HG03442 (cell line): ENCODE measurements around the gene ANKRD13D.

Experiments used
- ATAC-seq: cut with Tn5 transposase; IDR thresholded peaks from one replicate; pipeline ENCODE4 v1.9.1; 2021; ENCODE audit warnings: mild to moderate bottlenecking, moderate library complexity; ENCODE audit not compliant: unreplicated experiment

The ANKRD13D gene

DNA sequence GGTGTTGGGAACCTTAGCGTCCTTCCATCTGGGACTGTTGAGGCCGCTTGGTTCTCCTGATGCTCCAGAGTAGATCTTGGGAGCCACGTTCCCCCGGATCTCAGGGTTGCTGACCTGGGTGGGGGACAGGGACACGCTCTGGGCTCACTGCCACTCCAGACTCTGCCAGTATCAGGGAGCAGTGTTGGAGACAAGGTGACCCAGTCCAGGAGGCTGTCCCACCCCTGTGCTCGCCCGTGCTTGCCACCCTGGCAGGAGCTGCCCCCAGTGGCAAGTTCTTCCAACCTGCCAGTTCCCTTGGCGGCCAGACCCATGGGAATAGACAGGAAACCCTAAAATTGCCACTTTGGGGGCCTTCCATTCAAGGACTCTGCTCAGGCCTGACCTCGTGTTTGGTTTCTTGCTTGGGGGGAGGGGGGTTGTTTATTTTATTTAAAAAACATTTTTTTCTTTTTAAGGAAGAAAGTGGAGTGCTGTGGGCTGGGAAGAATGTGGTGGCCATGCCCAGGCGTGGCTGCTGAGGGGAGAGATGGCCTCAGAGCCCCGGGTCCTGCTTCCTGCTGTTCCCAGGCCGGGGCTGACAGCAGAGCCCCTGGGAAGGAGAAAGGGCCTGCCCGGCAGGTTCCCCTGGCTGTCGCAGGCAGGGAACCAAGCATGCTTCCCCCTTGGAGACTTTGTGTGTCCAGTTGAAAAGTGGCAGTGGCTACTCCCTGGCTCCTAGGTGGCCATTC is 15.7 kb upstream of the ANKRD13D start:
- ATAC-seq: no peak

DNA sequence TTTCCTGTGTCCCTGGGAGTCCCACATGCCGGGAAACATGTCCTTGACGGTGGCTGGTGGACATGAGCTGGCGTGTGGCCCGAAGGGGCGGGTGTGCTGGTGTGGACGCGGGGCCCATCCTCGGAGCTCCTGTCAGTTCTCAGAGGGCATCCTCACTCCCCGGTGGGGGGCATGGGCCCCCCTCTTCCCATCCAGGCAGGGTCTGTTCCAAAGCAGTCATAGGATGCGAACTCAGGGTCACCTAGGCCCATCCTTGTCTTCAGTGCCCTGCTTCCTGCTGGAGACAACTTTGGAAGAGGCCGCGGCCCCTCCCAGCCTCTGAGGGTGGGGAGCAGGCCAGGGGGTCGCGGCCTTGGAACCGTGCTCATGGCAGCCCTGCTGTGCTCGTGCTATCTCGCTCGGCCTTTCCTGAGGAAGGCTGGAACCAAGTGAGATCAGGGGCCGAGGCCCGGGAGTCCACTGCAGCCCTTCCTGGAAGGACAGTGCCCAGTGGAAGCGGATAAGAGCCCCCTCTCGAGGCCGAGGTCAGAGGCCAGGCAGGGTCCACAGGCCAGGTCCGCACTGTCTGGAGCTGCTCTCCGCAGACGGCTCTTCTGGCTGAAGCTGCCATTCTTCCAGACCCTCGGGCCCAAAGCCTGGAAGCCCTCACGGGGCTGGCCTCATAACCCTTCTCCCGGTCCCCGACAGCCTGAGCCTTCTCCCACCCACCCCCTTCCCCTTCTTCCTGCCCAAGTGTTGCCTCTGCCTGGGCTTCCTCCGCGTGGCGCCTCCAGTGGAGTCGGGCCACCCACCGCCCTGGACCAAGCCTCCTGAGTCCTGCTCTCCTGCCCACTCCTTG is 14.1 kb upstream of the ANKRD13D start:
- ATAC-seq: no peak

DNA sequence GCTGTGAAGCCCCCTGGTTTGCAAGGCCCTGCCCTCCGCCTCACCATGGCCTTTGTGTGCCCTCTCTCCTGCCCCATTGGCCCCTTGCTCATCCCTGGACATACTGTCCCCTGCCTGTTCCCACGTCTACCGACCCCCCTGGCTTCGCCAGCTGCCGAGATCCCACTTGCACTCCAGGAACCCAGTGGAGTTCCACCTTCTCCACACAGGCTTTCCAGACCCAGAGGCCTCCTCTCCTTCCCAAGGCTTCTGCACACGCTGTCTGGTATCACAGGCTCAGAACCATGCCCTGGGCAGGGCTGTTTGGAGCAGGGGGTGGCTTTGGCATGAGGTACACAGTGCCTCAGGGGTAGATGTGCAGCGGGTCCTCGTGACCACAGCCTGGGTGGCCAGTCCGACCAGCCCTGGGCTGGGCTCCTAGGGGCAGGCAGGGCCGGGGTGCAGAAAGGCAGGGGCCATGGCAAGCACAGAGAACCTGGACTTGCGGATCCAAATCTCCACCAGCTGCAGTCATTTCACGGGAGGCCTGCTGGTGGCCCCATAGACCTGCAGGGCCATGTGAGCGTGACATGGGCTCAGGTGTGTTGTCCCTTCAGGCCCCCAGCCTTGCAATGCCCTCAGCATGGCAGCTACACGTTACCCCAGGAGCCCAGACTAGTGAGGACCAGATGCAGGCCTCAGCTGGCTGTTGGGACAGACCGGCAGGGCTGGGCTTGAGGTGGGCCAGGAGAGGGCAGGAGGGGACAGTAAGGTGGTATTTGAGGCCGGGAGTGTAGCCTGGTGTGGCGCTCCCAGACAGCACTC is 13.3 kb upstream of the ANKRD13D start:
- no peak for ATAC-seq

DNA sequence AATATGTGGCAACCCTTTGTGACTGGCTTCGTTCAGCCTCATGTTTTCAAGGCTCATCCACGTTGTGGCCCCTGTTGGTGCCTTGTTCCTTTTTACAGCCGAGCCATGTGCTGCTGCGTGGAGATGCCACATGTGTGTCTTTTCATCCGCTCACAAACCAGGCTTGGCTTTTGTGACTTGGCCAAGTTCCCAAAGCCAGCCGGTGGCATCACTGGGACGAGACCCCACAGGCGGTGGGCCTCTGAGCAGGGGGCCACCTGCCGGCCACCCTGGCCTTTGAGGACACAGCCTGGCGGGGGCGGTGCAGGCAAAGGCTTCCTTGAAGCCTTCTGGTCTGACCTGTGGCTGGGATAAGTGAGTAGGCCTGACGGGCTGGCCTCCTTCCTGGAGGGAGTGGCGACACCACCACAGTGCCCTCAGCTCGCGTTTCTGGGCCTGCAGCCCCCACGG is 12.3 kb upstream of the ANKRD13D start:
- peak; percentile 16 for ATAC-seq

DNA sequence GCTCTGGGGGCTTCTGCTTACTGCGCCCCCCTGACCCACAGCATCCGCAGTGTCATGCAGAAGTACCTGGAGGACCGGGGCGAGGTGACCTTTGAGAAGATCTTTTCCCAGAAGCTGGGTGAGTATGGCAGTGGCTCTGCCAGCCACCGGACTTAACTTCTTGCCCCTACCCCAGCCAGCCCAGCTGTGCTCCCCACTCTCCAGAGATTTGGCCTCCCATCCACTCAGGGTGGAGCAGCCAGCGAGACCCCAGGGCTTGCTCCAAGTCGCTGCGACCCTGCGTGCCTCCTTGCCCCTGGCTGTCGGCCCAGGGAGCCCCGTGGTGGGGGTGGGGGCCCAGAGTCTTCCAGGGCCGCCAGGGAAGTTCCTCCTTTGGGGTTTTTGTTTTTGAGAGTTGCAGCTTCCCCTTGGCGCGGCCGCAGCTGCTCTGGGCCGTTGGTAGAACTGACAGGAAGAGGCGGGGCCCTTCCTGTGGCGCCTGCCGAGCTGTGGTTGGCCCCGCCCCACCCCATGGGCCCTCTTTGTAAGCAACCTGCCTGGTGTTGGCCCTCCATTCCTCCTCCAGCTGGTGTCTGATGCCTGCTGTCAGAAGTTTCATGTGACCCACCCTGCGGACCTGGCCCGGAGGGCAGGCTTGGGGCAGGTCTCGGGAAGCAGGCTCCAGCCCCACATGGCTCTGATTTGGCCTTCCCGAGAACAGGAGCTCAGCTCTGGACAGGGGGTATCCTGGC is 11.7 kb upstream of the ANKRD13D start:
- peak; percentile 55 for ATAC-seq

DNA sequence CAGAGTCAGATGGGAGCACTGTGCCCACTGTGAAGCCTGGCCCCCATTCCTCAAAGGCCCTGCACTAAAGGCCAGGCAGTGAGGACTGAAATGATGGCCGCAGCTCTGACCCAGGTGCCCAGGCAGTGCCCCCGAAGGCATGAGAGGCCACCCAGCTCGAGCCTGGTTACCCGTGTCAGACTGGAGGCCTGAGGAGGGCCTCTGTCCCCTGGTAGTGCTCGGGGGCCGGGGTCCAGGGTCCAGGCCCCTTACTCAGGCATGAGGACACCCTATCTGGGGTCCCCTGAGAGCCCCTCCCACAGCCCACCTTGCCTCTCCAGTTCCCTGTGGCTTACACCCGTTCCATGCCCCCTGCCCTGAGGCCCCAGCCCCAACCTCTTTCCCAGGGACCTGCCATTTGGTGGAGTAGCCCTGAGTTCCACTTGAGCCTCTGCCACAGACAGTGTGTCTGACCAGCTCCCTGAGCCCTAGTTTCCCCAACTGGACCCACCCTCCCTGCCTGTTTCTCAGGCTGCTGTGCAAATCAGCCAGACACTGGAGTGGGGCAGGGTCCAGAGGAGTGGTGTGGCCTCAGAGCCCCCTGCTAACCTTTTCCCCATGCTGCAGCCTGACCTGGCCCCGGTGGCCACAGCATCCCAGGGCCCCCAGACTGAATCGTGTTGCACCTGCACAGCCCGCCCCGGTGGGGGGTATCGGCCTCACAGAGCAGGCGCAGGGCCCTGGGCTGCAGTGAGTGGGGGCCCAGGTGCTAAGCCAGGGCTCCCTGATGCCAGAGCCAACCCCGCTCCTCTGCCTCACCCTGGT is 10.8 kb upstream of the ANKRD13D start:
- ATAC-seq: no peak

DNA sequence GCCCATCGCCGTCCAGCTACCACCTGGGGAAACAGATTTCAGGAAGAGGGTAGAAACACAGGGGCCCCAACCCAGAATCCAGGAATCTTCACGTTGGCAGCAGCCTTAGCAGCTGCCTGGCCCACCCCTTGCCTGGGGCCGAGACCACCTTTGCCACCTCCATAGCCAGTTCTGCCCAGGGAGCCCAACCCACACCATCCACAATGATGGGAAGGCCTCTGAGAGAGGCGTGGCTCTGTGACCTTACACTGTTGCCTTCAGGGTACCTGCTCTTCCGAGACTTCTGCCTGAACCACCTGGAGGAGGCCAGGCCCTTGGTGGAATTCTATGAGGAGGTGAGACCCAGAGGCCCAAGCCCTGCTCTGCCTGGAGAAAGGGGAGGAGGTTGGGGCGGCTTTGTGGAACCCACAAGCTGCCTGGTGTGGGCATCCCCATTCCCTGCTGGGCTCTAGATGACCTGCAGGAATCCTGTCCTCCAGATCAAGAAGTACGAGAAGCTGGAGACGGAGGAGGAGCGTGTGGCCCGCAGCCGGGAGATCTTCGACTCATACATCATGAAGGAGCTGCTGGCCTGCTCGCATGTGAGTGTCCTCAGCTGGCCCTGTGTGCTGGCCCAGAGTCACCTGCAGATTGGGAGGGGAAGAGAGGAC is 10.0 kb upstream of the ANKRD13D start:
- ATAC-seq: no peak

DNA sequence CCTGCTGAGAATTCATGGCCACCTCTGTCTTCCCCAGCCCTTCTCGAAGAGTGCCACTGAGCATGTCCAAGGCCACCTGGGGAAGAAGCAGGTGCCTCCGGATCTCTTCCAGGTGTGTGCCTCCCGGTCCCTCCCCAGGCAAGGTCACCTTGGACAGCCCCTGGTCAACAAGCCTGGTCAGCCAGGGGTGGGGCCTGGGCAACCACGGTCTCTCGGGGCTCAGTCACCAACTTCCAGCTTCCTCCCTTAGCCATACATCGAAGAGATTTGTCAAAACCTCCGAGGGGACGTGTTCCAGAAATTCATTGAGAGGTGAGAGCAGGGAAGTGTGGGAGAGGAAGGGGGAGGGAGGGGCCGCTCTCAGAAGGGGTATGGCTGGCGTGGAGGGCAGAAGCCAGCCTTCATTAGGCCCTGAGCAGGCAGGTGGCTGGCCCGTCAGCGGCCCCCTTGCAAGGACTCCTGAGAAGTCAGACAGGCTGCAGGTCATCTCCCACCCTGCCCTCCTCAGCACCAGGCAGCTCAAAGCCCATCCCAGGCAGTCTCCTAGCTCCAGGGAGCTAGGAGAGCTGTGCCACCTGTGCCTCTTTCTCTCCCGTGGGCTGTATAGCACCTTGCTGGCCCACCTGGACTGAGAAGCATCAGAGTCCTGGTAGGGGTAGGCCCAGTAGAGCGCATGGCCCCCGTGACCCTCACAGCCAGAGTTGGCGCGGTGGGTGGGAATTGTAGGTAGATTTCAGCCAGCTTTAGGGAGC is 9.3 kb upstream of the ANKRD13D start:
- no peak for ATAC-seq

DNA sequence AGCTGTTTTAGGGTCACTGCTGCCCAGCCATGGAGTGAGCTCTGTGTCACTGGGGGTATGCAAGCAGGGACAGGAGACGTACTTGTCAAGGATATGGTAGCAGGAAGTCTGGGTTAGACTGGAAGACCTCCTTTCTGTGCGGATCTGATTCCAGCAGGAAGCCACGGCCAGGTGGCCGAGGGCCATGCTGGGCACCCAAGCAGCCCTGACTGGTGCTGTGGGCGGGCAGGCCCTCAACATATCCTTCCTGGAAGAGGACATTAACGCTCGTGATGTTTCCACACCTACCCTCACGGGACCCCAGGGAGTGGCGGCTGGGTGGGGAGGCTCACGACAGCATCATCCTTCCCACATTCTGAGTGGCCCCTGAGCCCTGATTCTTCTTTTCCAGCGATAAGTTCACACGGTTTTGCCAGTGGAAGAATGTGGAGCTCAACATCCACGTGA is 8.7 kb upstream of the ANKRD13D start:
- no peak for ATAC-seq

DNA sequence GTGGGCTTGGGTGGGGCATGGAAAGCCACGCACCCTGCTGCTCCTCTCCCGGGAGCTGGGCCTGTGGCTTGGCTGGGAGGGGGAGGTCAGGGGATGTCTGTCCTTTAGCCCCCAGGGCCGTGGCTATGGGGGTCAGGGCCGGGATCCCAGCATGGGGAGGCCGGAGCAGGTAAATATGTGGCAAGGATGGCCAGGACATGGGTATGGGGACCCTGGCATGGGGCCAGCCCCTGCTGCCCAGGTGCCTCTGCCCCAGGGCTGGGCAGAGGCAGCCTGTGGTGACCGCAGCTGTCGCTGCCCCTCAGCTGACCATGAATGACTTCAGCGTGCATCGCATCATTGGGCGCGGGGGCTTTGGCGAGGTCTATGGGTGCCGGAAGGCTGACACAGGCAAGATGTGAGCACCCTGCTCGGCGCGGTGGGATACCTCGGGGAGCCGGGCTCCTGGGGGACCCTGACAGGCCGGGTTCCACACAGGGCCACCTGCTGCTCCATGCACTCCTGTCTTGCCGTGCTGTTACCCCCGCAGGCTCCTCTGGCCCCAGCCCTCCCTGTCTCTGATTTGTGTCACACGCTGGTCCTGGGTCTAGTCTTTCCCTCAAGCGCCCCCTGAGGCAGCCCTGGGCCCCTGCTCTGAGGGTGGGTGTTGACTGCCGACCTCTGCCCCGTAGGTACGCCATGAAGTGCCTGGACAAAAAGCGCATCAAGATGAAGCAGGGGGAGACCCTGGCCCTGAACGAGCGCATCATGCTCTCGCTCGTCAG is 8.1 kb upstream of the ANKRD13D start:
- no peak for ATAC-seq

DNA sequence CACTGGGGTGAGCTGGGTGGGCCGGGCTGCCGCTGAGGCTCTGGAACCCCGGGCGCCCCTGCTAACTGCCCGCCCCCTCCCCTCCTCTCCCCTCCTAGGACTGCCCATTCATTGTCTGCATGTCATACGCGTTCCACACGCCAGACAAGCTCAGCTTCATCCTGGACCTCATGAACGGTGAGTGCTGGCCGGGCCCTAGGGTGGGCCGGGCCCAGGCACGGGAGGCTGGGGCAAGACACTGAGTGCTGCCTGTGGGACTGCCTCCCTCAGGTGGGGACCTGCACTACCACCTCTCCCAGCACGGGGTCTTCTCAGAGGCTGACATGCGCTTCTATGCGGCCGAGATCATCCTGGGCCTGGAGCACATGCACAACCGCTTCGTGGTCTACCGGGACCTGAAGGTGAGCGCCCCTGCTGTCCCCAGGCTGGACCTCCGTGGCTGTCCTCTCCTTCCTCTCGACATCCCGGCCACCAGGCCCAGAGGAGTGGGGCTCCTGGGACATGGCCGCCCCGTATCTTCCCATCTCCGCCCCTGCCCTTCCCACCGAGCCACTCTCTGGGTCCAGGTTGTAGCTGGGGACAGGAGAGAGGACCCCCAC is 7.5 kb upstream of the ANKRD13D start:
- no peak for ATAC-seq

DNA sequence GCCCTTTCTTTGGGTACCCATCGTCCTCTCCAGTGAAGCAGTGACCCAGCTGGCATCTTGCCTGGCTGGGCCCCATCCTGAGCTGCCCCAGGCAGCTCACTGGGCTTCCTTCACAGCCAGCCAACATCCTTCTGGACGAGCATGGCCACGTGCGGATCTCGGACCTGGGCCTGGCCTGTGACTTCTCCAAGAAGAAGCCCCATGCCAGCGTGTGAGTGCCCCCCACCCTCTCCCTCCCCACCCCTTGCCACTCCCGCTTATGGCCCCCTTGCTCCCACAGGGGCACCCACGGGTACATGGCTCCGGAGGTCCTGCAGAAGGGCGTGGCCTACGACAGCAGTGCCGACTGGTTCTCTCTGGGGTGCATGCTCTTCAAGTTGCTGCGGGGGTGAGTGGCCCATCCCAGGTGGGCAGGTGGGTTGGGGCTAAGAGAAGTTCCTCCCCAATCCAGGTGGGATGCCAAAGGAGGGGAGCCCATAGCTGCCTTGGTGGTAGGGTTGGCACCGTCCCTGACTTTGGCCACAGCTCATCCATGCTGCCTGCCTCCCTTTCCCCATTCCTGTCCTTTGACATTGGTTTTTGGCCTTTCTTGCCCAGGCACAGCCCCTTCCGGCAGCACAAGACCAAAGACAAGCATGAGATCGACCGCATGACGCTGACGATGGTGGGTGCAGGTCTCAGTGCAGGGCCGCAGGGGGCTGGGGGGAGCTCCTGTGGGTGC is 6.8 kb upstream of the ANKRD13D start:
- ATAC-seq: no peak

DNA sequence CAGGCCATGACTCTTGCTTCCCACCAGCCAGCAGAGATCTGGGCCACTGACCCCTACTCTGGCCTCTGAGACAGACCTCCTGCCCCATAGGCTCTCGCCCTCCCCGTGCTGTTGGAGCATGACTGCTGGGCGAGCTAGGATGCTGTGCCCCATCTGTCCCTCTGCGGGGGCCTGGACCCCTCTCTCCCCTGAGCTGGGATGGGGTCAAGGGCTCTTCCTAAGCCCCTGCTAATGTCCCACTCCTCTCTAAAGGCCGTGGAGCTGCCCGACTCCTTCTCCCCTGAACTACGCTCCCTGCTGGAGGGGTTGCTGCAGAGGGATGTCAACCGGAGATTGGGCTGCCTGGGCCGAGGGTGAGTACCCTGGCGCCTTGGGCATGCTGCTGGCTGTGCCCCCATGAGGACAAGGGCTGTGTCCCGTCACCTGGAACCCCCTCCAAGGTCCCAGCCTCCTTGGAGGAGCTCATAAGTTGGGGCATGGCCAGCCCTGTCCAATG is 6.2 kb upstream of the ANKRD13D start:
- ATAC-seq: no peak

DNA sequence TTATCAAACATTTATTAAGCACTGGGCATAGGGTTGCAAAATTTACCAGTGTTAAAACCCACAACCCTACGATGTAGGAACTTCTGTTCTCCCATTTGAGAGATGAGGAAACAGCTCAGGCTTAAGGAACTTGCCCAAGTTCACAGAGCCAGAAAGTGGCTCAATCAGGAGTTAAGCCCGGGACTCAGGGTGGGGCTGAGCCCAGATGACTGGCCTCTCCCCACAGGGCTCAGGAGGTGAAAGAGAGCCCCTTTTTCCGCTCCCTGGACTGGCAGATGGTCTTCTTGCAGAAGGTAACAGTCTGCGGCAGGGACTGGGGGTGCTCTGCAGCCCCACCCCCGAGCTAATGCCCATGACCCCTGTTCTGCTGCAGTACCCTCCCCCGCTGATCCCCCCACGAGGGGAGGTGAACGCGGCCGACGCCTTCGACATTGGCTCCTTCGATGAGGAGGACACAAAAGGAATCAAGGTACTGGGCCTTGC is 5.6 kb upstream of the ANKRD13D start:
- ATAC-seq: no peak

DNA sequence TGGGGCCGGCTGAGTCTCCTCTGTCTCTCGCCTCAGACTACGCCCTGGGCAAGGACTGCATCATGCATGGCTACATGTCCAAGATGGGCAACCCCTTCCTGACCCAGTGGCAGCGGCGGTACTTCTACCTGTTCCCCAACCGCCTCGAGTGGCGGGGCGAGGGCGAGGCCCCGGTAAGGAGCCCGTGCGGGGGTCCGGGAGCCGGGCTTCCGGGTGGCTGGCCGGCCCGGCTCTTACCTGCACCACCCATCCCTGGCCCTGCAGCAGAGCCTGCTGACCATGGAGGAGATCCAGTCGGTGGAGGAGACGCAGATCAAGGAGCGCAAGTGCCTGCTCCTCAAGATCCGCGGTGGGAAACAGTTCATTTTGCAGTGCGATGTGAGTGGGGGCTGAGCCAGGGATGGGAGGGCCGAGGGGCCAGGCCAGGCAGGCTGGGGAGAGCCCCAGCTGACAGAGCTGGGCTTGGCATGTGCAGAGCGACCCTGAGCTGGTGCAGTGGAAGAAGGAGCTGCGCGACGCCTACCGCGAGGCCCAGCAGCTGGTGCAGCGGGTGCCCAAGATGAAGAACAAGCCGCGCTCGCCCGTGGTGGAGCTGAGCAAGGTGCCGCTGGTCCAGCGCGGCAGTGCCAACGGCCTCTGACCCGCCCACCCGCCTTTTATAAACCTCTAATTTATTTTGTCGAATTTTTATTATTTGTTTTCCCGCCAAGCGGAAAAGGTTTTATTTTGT is 4.1 kb upstream of the ANKRD13D start:
- ATAC-seq: no peak
